BE2C (cell line): ENCODE results near the gene GATA3.

Source experiments
- DNase-seq: peaks from one replicate; pipeline ENCODE4 v3.0.0-alpha.2; 2020
- H3K27me3 ChIP-seq: fragments of 250-450 bp; sonication (Bioruptor Pico); 2 replicates; pipeline ENCODE4 v1.5.1; 2020; ENCODE audit warnings: mild to moderate bottlenecking
- H3K36me3 ChIP-seq: fragments of 250-450 bp; sonication (Bioruptor Pico); 2 replicates; pipeline ENCODE4 v1.5.1; 2020; ENCODE audit warnings: mild to moderate bottlenecking
- H3K4me1 ChIP-seq: fragments of 250-450 bp; sonication (Bioruptor Pico); 2 replicates; pipeline ENCODE4 v1.5.1; 2020
- H3K4me3 ChIP-seq: 2 replicates; pipeline ENCODE4 v1.5.1; 2011; ENCODE audit warnings: low read depth, low read length
- H3K9me3 ChIP-seq: fragments of 250-450 bp; sonication (Bioruptor Pico); 2 replicates; pipeline ENCODE4 v1.5.1; 2020
- CTCF ChIP-seq: IDR thresholded peaks from 2 replicates; pipeline ENCODE4 v1.5.1; 2012; ENCODE audit warnings: mild to moderate bottlenecking, low read depth, low read length

GATA3 gene

GRCh38 chr10:8065651-8066050 is 11.2 kb downstream of the GATA3 start:
- no peak for TF ChIP-seq CTCF

GRCh38 chr10:8066124-8066523 is 11.6 kb downstream of the GATA3 start:
- no peak for DNase-seq
- no peaks in the 10 kb centered on the region for H3K9me3 ChIP-seq
- no peak overlapping the region for H3K4me3 ChIP-seq
- TF ChIP-seq CTCF: no peak
- peaks cover 37% of the 10 kb centered on the region for H3K4me1 ChIP-seq
- no peaks in the 10 kb centered on the region for H3K27me3 ChIP-seq
- H3K36me3 ChIP-seq: peaks cover 96% of the 10 kb centered on the region

More at GRCh38 chr10:8065651-8066050, 11.2 kb downstream of the GATA3 start:
- no peak for DNase-seq
- Histone ChIP-seq H3K36me3 (peaks cover 96% of the 10 kb centered on the region), H3K27me3 (no peaks in the 10 kb centered on the region), H3K9me3 (no peaks in the 10 kb centered on the region), H3K4me1 (peaks cover 32% of the 10 kb centered on the region), H3K4me3 (no peak overlapping the region)

GRCh38 chr10:8066797-8067196 is 12.3 kb downstream of the GATA3 start:
- DNase-seq: no peak
- no peak for TF ChIP-seq CTCF
- Histone ChIP-seq H3K4me1 (peaks cover 42% of the 10 kb centered on the region), H3K36me3 (peaks cover 96% of the 10 kb centered on the region), H3K4me3 (no peak overlapping the region), H3K27me3 (no peaks in the 10 kb centered on the region), H3K9me3 (no peaks in the 10 kb centered on the region)

GRCh38 chr10:8069108-8069507 is 14.6 kb downstream of the GATA3 start:
- H3K27me3 ChIP-seq: no peaks in the 10 kb centered on the region
- H3K9me3 ChIP-seq: no peaks in the 10 kb centered on the region
- peaks cover 43% of the 10 kb centered on the region for H3K4me1 ChIP-seq
- H3K4me3 ChIP-seq: no peak overlapping the region
- DNase-seq: no peak
- no peak for TF ChIP-seq CTCF
- peaks cover 96% of the 10 kb centered on the region for H3K36me3 ChIP-seq

GRCh38 chr10:8069627-8070026 is 15.1 kb downstream of the GATA3 start:
- DNase-seq: no peak

GRCh38 chr10:8070440-8070839 is 16.0 kb downstream of the GATA3 start:
- H3K36me3 ChIP-seq: peaks cover 96% of the 10 kb centered on the region
- no peak overlapping the region for H3K4me3 ChIP-seq

More at GRCh38 chr10:8069627-8070026, 15.1 kb downstream of the GATA3 start:
- no peak for TF ChIP-seq CTCF
- Histone ChIP-seq H3K9me3 (no peaks in the 10 kb centered on the region), H3K36me3 (peaks cover 96% of the 10 kb centered on the region), H3K4me3 (no peak overlapping the region), H3K4me1 (peaks cover 38% of the 10 kb centered on the region), H3K27me3 (no peaks in the 10 kb centered on the region)

More at GRCh38 chr10:8070440-8070839, 16.0 kb downstream of the GATA3 start:
- H3K27me3 ChIP-seq: no peaks in the 10 kb centered on the region
- peaks cover 35% of the 10 kb centered on the region for H3K4me1 ChIP-seq
- no peaks in the 10 kb centered on the region for H3K9me3 ChIP-seq
- TF ChIP-seq CTCF: no peak
- DNase-seq: no peak
